Endothelial cell of umbilical vein (primary cell): Measurements from ENCODE around the gene NAP1L4. TPM values are rescaled to one million over a fixed set of nuclear protein-coding genes. Genes with fewer than 3 reads are reported as not detected.

ENCODE experiments used
- BruUV-seq: library from RNA; stranded (reverse); fragments of 400-500 nt; replicated peaks from 2 replicates; lab custom pipeline; 2021; lab: Mats Ljungman, UMichigan
- CTCF ChIA-PET: fragments of 300-600, 350-600 bp; sonication (Branson Sonifier 250); formaldehyde crosslinking; loops from one replicate; lab custom pipeline; 2021; ENCODE audit warnings: antibody characterized with exemption, inconsistent platforms; lab: Charles Lee
- POLR2A ChIA-PET: fragments of 300-600, 350-600 bp; sonication (Branson Sonifier 250); formaldehyde crosslinking; loops from one replicate; lab custom pipeline; 2021; ENCODE audit warnings: antibody characterized with exemption, inconsistent platforms; lab: Charles Lee
- DNase-seq: peaks from one replicate; pipeline ENCODE4 v3.0.0-alpha.2; 2011; ENCODE audit warnings: low read depth, low spot score
- FAIRE-seq: peaks from 2 replicates; lab custom pipeline; 2011; peaks lifted over from hg19 to GRCh38; lab: Jason Lieb, UNC
- H2AFZ ChIP-seq: 2 replicates; pipeline ENCODE4 v1.6.0; 2012; ENCODE audit warnings: low read depth, low read length, control low read depth, inconsistent platforms
- H3K27ac ChIP-seq: 2 replicates; pipeline ENCODE4 v1.5.1; 2011; ENCODE audit warnings: low read depth, mild to moderate bottlenecking, control low read depth, low read length, moderate library complexity; ENCODE audit not compliant: insufficient read depth
- H3K27me3 ChIP-seq, 2 experiments: 2 replicates each; pipeline versions ENCODE4 v1.6.0 to v1.6.1; 2011; ENCODE audit warnings: low read length in 2 of 2, mixed read lengths in 1 of 2; ENCODE audit not compliant: control insufficient read depth in 2 of 2, insufficient read depth in 2 of 2
- H3K36me3 ChIP-seq, 2 experiments: 2 replicates in 1 of 2; 3 replicates in 1 of 2; pipeline ENCODE4 v1.5.1; 2011; ENCODE audit warnings: low read length in 2 of 2, mild to moderate bottlenecking in 1 of 2, moderate library complexity in 1 of 2; ENCODE audit not compliant: control insufficient read depth in 2 of 2, insufficient read depth in 2 of 2; ENCODE audit errors: extremely low read depth in 1 of 2
- H3K4me1 ChIP-seq: 3 replicates; pipeline ENCODE4 v1.5.1; 2011; ENCODE audit warnings: mild to moderate bottlenecking, low read length; ENCODE audit not compliant: control insufficient read depth, insufficient read depth; ENCODE audit errors: extremely low read depth
- H3K4me2 ChIP-seq: 2 replicates; pipeline ENCODE4 v1.6.1; 2011; ENCODE audit warnings: low read length, control low read depth, mixed read lengths; ENCODE audit not compliant: insufficient read depth
- H3K4me3 ChIP-seq, 3 experiments: fragments of 200-600 bp in 1 of 3; sonication (generic), shearing (Covaris generic) in 1 of 3; replicated peaks in 1 of 3; 2 replicates each; pipeline ENCODE4 v1.5.1; 2011 to 2016; ENCODE audit warnings: control low read depth in 3 of 3, low read length in 3 of 3, mild to moderate bottlenecking in 2 of 3, inconsistent platforms in 1 of 3, low read depth in 1 of 3, moderate library complexity in 1 of 3; ENCODE audit not compliant: insufficient read depth in 1 of 3
- H3K79me2 ChIP-seq: 2 replicates; pipeline ENCODE4 v1.6.0; 2012; ENCODE audit warnings: low read length, inconsistent platforms; ENCODE audit not compliant: control insufficient read depth, insufficient read depth
- H3K9ac ChIP-seq: replicated peaks from 2 replicates; pipeline ENCODE3; 2011; ENCODE audit warnings: low read length, control low read depth; ENCODE audit not compliant: insufficient read depth; ENCODE audit errors: extremely low read depth
- H3K9me1 ChIP-seq: replicated peaks from 3 replicates; pipeline ENCODE4 v1.6.0; 2011; ENCODE audit warnings: mild to moderate bottlenecking, low read length; ENCODE audit not compliant: control insufficient read depth, insufficient read depth; ENCODE audit errors: extremely low read depth
- H3K9me3 ChIP-seq: replicated peaks from 2 replicates; pipeline ENCODE4 v1.5.1; 2012; ENCODE audit warnings: low read length, inconsistent platforms; ENCODE audit not compliant: control insufficient read depth, insufficient read depth
- H4K20me1 ChIP-seq: replicated peaks from 2 replicates; pipeline ENCODE3; 2011; ENCODE audit warnings: mild to moderate bottlenecking, low read length; ENCODE audit not compliant: control insufficient read depth, insufficient read depth; ENCODE audit errors: extremely low read depth
- CTCF ChIP-seq, 2 donors: IDR thresholded peaks; 1 replicate in 1 of 2; 2 replicates in 1 of 2; pipeline ENCODE4 v1.5.1; 2011; ENCODE audit warnings: low read length in 2 of 2, mild to moderate bottlenecking in 2 of 2, moderate library complexity in 2 of 2, control low read depth in 1 of 2, inconsistent platforms in 1 of 2, low read depth in 1 of 2; ENCODE audit not compliant: insufficient read depth in 1 of 2; ENCODE audit errors: extremely low read depth in 1 of 2
- EZH2 ChIP-seq: IDR thresholded peaks from 2 replicates; pipeline ENCODE4 v1.6.1; 2012; ENCODE audit warnings: borderline replicate concordance, low read depth, mild to moderate bottlenecking, moderate library complexity, low read length, inconsistent platforms; ENCODE audit not compliant: severe bottlenecking
- FOS ChIP-seq: IDR thresholded peaks from 2 replicates; pipeline ENCODE4 v1.6.1; 2011; ENCODE audit warnings: mild to moderate bottlenecking, low read length, moderate library complexity, borderline replicate concordance; ENCODE audit not compliant: insufficient read depth
- GATA2 ChIP-seq: IDR thresholded peaks from 2 replicates; pipeline ENCODE4 v1.7.0; 2011; ENCODE audit warnings: low read depth, mild to moderate bottlenecking, moderate library complexity, mixed read lengths, low read length; ENCODE audit not compliant: insufficient read length, insufficient read depth
- JUN ChIP-seq: IDR thresholded peaks from 2 replicates; pipeline ENCODE4 v1.6.1; 2011; ENCODE audit warnings: borderline replicate concordance, low read depth; ENCODE audit not compliant: insufficient read length, insufficient read depth
- MAX ChIP-seq: IDR thresholded peaks from 2 replicates; pipeline ENCODE4 v1.6.1; 2011; ENCODE audit not compliant: insufficient read depth, insufficient read length
- MYC ChIP-seq: IDR thresholded peaks from one replicate; pipeline ENCODE4 v1.6.1; 2011; ENCODE audit warnings: mild to moderate bottlenecking, low read depth, low read length
- POLR2AphosphoS5 ChIP-seq: IDR thresholded peaks from 2 replicates; pipeline ENCODE4 v1.6.1; 2012; ENCODE audit warnings: low read depth, mild to moderate bottlenecking, control low read depth, low read length, moderate library complexity; ENCODE audit not compliant: insufficient read depth
- dilution Hi-C: fragments of 300-500 bp; cut with MboI; formaldehyde crosslinking; loops from one replicate; pipeline ENCODE4 v1.15.0; 2019; ENCODE audit warnings: low sequenced_read_pairs; ENCODE audit not compliant: extremely low pct_ligation_motif_present
- intact Hi-C: fragments of 100-400 bp; cut with micrococcal nuclease; formaldehyde crosslinking; loops from one replicate; pipeline ENCODE4 v1.10.0; 2022
- polyA plus RNA-seq, 4 experiments: library from polyadenylated mRNA; depleted of rRNA in 3 of 4; stranded (reverse) in 3 of 4; unstranded in 1 of 4; fragments of >200 nt; gene quantifications; 2 replicates each; pipeline versions ENCODE4 v1.2.1 to v1.2.3, GENCODE V29; 2011 to 2012; ENCODE audit warnings: missing spikeins in 1 of 4
- total RNA-seq: library from RNA; stranded (reverse); gene quantifications from 2 replicates; pipeline ENCODE4 v1.2.3, GENCODE V29; 2021

NAP1L4 gene
- total and polyA plus RNA-seq, 2 donors (not counting 3 experiments of a cell fraction or from before 2014, with no cell fraction given) = 100.0 to 177 TPM

- CTCF ChIA-PET = interaction anchor here (0.9 to 2.4 kb wide), 5 partner anchors 10 to 67 kb away, joined by 3 to 5 read pairs (median 5); no protein-coding TSS in a partner anchor
- H3K9me3 ChIP-seq = no peaks in the 10 kb centered on the region
- H3K36me3 ChIP-seq = peaks cover 32 to 49% of the 10 kb centered on the region in 2 experiments
These were observed 36.1 kb downstream of the NAP1L4 start for GRCh38 chr11:2955906-2956476.

More at GRCh38 chr11:2955906-2956476, 36.1 kb downstream of the NAP1L4 start:
- FAIRE-seq (no peak), DNase-seq (no peak)
- POLR2A ChIA-PET = no interaction called here
- intact Hi-C loops = no loop called here
- Histone ChIP-seq H3K4me3 (no peak overlapping the region), H3K9me1 (no peaks in the 10 kb centered on the region), H2AFZ (no peak overlapping the region), H3K79me2 (peaks cover 23% of the 10 kb centered on the region), H3K4me1 (peaks cover 30% of the 10 kb centered on the region), H4K20me1 (no peaks in the 10 kb centered on the region), H3K4me2 (no peak overlapping the region), H3K27me3 (no peaks in the 10 kb centered on the region), H3K27ac (no peak overlapping the region), H3K9ac (no peak overlapping the region)
- dilution Hi-C loops = no loop called here
- BruUV-seq = no TSS peak
- TF ChIP-seq EZH2 = no peak
- TF ChIP-seq GATA2 = no peak
- no peak for TF ChIP-seq POLR2AphosphoS5
- TF ChIP-seq MYC = no peak
- TF ChIP-seq MAX = no peak
- no peak for TF ChIP-seq JUN
- peak in 1 of 2 donors; percentile 1 for TF ChIP-seq CTCF (IDR thresholded peaks at IDR 0.05; ENCODE audit: extremely low read depth in 1 of 2, insufficient read depth in 1 of 2, low read depth in 1 of 2, low read length in 2 of 2)
- TF ChIP-seq FOS = no peak
